Measurements from ENCODE around the gene TMEM165. TPM values are rescaled to one million over a fixed set of nuclear protein-coding genes. Genes with fewer than 3 reads are reported as not detected.

Gene TMEM165
- total and polyA plus RNA-seq, 12 donors: 52.4 to 290 (median 147) TPM

- no peaks in the 10 kb centered on the region for H3K36me3 ChIP-seq (replicated peaks in 1 of 2)
- H3K27me3 ChIP-seq: no peaks in the 10 kb centered on the region
- 79 to 90% (median 80%) methylated on average over 3 of the region's 3 CpGs for WGBS, 4 donors
- TF ChIP-seq POLR2A (IDR thresholded peaks at IDR 0.05) (no peak), CTCF (IDR thresholded peaks at IDR 0.05) (no peak)
- H3K9me3 ChIP-seq (replicated peaks in 1 of 3): no peaks in the 10 kb centered on the region
- H3K4me3 ChIP-seq: no peak overlapping the region
- intact Hi-C loops (cut with DNase I): no loop called here
- no peak for DNase-seq
- no peak overlapping the region for H3K27ac ChIP-seq
- H3K4me1 ChIP-seq (replicated peaks in 1 of 2): peaks cover 13 to 19% of the 10 kb centered on the region in 2 donors
Observed at GRCh38 chr4:55382488-55383003, 13.2 kb upstream of the TMEM165 start.

GRCh38 chr4:55385201-55385649, 10.5 kb upstream of the TMEM165 start:
- DNase-seq: no peak
- no peaks in the 10 kb centered on the region for H3K36me3 ChIP-seq (replicated peaks in 1 of 2)
- peak overlapping the region in 3 of 5 donors; percentile 34 to 77 (median 39) for H3K27ac ChIP-seq
- intact Hi-C loops (cut with DNase I): no loop called here
- no peaks in the 10 kb centered on the region for H3K27me3 ChIP-seq
- WGBS, 4 donors: 66 to 75% (median 69%) methylated on average over 3 of the region's 3 CpGs
- H3K4me1 ChIP-seq (replicated peaks in 1 of 2): peaks cover 13 to 19% of the 10 kb centered on the region in 2 donors
- H3K4me3 ChIP-seq: no peak overlapping the region
- TF ChIP-seq CTCF (IDR thresholded peaks at IDR 0.05) (no peak), POLR2A (IDR thresholded peaks at IDR 0.05) (no peak)
- H3K9me3 ChIP-seq (replicated peaks in 1 of 3): no peaks in the 10 kb centered on the region

DNA sequence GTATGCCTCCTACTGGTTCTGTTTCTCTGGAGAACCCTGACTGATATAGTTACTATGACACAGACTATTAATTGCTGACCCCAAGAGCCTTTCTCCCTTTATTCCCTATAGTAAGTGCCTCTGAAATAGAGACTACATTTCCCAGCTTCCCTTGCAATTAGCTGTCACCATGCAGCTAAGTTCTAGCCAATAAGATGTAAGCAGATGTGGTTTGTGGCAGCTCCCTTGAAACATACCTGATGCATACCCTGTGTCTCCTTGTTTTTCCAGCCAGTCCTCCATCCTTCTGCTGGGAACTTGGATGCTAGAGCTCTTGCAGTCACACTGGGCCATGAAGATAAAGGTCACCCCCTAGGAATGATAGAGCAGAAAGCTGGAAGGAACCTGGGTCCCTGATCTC, 9.7 kb upstream of the TMEM165 start:
- Histone ChIP-seq H3K27me3 (no peaks in the 10 kb centered on the region), H3K4me3 (no peak overlapping the region), H3K4me1 (replicated peaks in 1 of 2) (peaks cover 13 to 19% of the 10 kb centered on the region in 2 donors), H3K27ac (peak overlapping the region; percentile 27 to 77 (median 74)), H3K36me3 (replicated peaks in 1 of 2) (no peaks in the 10 kb centered on the region), H3K9me3 (replicated peaks in 1 of 3) (no peaks in the 10 kb centered on the region)
- intact Hi-C loops (cut with DNase I): no loop called here
- TF ChIP-seq POLR2A (IDR thresholded peaks at IDR 0.05): peak in 1 of 2 donors; percentile 23
- TF ChIP-seq CTCF (IDR thresholded peaks at IDR 0.05): no peak
- no peak for DNase-seq

GRCh38 chr4:55386840-55387239, 8.9 kb upstream of the TMEM165 start:
- Histone ChIP-seq H3K27ac (peak overlapping the region; percentile 27 to 77 (median 74)), H3K9me3 (replicated peaks in 1 of 3) (no peaks in the 10 kb centered on the region), H3K27me3 (no peaks in the 10 kb centered on the region), H3K4me3 (no peak overlapping the region), H3K36me3 (replicated peaks in 1 of 2) (no peaks in the 10 kb centered on the region), H3K4me1 (replicated peaks in 1 of 2) (peaks cover 13 to 19% of the 10 kb centered on the region in 2 donors)
- whole genome bisulfite sequencing, 4 donors: 38 to 71% (median 54%) methylated on average over 2 of the region's 2 CpGs
- peak; percentile 47 to 76 (median 67) for DNase-seq
- no peak for TF ChIP-seq CTCF (IDR thresholded peaks at IDR 0.05)
- peak in 1 of 2 donors; percentile 26 for TF ChIP-seq POLR2A (IDR thresholded peaks at IDR 0.05)
- intact Hi-C loops (cut with DNase I): no loop called here

All from adrenal gland (tissue), 12 donors.